Thoracic aorta (tissue), 2 donors: ENCODE measurements around the gene FTO. TPM values are rescaled to one million over a fixed set of nuclear protein-coding genes. Genes with fewer than 3 reads are reported as not detected.

Experiments
- ATAC-seq: fragments of 150-250 bp; one replicate; pipeline ENCODE4 v1.8.0; 2017; ENCODE audit warnings: low read depth; ENCODE audit not compliant: insufficient number of reproducible peaks, low FRiP score
- DNase-seq: peaks from one replicate; pipeline ENCODE4 v3.0.0-alpha.2; 2020; ENCODE audit warnings: low spot score
- H3K27ac ChIP-seq, 2 donors: fragments of 200-600 bp; sonication (generic); 1 replicate in 1 of 2; 2 replicates in 1 of 2; pipeline ENCODE4 v1.5.1; 2016; ENCODE audit warnings: mild to moderate bottlenecking in 2 of 2, moderate library complexity in 2 of 2
- H3K27me3 ChIP-seq: fragments of 200-600 bp; sonication (generic); replicated peaks from 2 replicates; pipeline ENCODE4 v1.6.0; 2016; ENCODE audit warnings: mild to moderate bottlenecking; ENCODE audit not compliant: insufficient read depth
- H3K36me3 ChIP-seq: fragments of 200-600 bp; sonication (generic); one replicate; pipeline ENCODE4 v1.5.1; 2016
- H3K4me1 ChIP-seq, 2 donors: fragments of 200-600 bp; sonication (generic); 1 replicate in 1 of 2; 2 replicates in 1 of 2; pipeline versions ENCODE4 v1.5.1 to v1.6.0; 2016; ENCODE audit warnings: low read depth in 2 of 2, mild to moderate bottlenecking in 1 of 2; ENCODE audit not compliant: control insufficient read depth in 1 of 2
- H3K4me3 ChIP-seq: fragments of 200-600 bp; sonication (generic); 2 replicates; pipeline ENCODE4 v1.5.1; 2016; ENCODE audit warnings: mild to moderate bottlenecking
- H3K9me3 ChIP-seq: fragments of 200-600 bp; sonication (generic); 2 replicates; pipeline ENCODE4 v1.5.1; 2016
- total RNA-seq, 2 donors: library from RNA; depleted of rRNA; stranded (reverse); fragments of >200 nt; gene quantifications; one replicate each; pipeline versions ENCODE4 v1.1.0 to v1.2.3, GENCODE V29; 2016
- TF ChIP-seq, protein P1 (sequence below): fragments of 200-600 bp; sonication (generic); IDR thresholded peaks from one replicate; pipeline ENCODE4 v1.5.1; 2019; ENCODE audit warnings: antibody characterized with exemption

Gene FTO
- total RNA-seq, 2 donors from 2014 or later: 99.6 to 103 TPM

DNA sequence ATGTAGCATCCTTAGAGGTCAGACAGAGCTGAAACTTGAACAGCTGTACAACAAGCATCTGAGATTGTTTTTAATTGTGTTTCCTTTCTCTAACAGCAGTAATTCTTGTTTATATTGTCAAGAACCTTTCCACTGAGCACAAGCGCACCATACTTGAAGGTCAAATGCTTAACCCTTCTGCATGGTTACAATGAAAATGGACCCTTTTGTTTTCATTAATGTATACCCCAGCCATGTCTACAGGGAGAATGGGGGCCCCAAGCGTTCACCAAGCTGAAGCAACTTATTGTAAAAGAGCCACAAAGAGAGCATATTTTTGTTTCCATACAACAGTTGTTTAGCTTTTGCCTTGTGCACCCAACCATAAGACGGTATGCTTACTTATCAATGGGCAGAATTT is 210.8 kb downstream of the FTO start:
- Histone ChIP-seq H3K9me3 (no peaks in the 10 kb centered on the region), H3K4me1 (peaks cover 0 to 15% of the 10 kb centered on the region in 2 donors), H3K27ac (no peak overlapping the region), H3K27me3 (no peaks in the 10 kb centered on the region), H3K36me3 (no peaks in the 10 kb centered on the region), H3K4me3 (no peak overlapping the region)
- TF ChIP-seq, protein P1, sequence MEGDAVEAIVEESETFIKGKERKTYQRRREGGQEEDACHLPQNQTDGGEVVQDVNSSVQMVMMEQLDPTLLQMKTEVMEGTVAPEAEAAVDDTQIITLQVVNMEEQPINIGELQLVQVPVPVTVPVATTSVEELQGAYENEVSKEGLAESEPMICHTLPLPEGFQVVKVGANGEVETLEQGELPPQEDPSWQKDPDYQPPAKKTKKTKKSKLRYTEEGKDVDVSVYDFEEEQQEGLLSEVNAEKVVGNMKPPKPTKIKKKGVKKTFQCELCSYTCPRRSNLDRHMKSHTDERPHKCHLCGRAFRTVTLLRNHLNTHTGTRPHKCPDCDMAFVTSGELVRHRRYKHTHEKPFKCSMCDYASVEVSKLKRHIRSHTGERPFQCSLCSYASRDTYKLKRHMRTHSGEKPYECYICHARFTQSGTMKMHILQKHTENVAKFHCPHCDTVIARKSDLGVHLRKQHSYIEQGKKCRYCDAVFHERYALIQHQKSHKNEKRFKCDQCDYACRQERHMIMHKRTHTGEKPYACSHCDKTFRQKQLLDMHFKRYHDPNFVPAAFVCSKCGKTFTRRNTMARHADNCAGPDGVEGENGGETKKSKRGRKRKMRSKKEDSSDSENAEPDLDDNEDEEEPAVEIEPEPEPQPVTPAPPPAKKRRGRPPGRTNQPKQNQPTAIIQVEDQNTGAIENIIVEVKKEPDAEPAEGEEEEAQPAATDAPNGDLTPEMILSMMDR: no peak
- DNase-seq (no peak), ATAC-seq (no peak)

DNA sequence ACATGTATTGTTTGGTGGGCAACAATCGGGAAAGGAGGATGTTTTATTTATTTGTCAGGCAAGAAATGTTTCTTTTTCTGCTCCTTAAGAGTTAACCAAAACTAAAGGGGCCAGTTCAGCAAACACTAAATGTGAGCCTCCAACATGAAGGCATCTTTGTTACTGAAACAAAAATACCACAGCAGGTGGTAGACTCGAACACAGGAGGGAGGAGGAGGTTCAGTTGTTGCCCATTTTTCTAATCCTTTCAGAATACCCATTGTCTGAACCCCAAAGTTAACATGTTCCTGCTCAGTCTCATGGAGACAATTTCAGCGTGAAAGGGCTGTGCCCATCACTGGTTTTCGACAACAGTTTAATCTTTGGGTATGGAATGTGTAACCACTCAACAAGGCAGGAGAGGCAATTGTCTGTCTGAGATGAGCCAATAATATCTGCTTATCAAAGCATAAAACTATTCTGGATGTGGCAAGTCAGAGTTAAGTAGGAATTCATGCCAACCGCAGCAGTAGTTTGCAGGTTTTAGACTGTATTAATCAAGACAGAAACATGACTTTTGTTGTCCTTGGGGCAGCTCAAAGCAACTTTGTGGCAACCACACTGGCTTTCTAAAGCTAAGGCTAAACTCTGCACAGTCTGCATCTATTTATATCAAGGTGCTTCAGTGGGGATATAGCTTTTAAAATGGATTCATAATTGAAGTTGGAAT is 211.7 kb downstream of the FTO start:
- Histone ChIP-seq H3K36me3 (no peaks in the 10 kb centered on the region), H3K4me1 (peaks cover 0 to 11% of the 10 kb centered on the region in 2 donors), H3K27me3 (no peaks in the 10 kb centered on the region), H3K9me3 (no peaks in the 10 kb centered on the region), H3K4me3 (no peak overlapping the region), H3K27ac (no peak overlapping the region)
- DNase-seq: no peak
- ATAC-seq: no peak
- TF ChIP-seq, protein P1: no peak

DNA sequence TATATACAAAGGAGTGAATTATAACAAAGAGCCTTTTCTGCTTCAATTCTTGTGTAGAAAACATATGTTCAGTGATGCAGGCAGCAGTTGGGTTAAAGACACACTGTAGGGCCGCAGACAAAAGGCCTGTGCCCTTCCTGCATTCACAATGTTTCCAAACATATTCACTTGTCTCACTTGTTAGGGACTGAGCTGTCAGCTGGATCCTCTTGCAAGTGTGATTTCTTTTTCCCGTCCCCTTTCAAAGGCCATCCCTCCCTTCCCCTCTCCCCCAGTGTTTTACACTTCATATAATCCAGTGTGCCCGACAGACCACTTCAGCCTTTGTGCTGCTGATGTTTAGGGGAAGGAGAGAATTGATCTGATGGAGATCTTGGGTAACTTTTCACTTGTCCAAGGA is 217.0 kb downstream of the FTO start:
- Histone ChIP-seq H3K4me1 (no peaks in the 10 kb centered on the region), H3K36me3 (no peaks in the 10 kb centered on the region), H3K9me3 (no peaks in the 10 kb centered on the region), H3K27me3 (no peaks in the 10 kb centered on the region), H3K27ac (no peak overlapping the region), H3K4me3 (no peak overlapping the region)
- ATAC-seq (no peak), DNase-seq (no peak)
- TF ChIP-seq, protein P1: no peak

DNA sequence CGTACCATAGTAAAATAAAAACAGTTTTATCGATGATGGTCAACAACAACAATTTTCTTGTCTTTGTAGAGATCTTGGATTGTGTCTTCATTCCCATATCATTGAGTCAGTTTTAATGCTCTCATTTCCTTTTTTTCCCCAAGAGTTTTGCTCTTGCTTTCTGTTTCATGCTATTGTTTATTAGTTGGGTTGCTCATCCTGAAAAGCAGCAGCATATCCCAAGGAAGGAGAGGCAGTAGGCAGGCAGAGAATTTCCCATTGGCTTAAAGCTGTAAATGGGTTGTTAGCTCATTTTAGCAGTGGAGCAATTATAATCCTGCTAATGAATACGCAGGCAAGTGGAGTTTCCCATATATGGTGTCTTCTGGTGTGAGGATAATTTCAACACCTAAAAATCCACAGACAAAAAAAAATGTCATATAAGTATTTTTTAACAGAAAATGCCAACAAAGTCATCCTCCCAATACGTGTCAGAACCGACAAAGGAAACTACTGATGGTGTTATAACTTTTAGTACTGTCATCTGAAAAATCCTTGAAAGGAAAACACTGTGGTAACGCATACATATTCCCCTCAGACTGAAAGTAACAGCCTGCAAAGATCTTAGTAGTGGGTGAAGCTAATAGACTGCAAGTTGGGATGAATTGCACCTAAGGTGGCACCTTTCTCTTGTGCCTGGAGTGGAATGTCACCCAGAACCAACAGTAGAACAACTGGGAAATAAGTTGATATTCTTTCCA is 218.3 kb downstream of the FTO start:
- DNase-seq (no peak), ATAC-seq (no peak)
- TF ChIP-seq, protein P1: no peak
- Histone ChIP-seq H3K9me3 (no peaks in the 10 kb centered on the region), H3K36me3 (no peaks in the 10 kb centered on the region), H3K27me3 (no peaks in the 10 kb centered on the region), H3K27ac (no peak overlapping the region), H3K4me1 (no peaks in the 10 kb centered on the region), H3K4me3 (no peak overlapping the region)

DNA sequence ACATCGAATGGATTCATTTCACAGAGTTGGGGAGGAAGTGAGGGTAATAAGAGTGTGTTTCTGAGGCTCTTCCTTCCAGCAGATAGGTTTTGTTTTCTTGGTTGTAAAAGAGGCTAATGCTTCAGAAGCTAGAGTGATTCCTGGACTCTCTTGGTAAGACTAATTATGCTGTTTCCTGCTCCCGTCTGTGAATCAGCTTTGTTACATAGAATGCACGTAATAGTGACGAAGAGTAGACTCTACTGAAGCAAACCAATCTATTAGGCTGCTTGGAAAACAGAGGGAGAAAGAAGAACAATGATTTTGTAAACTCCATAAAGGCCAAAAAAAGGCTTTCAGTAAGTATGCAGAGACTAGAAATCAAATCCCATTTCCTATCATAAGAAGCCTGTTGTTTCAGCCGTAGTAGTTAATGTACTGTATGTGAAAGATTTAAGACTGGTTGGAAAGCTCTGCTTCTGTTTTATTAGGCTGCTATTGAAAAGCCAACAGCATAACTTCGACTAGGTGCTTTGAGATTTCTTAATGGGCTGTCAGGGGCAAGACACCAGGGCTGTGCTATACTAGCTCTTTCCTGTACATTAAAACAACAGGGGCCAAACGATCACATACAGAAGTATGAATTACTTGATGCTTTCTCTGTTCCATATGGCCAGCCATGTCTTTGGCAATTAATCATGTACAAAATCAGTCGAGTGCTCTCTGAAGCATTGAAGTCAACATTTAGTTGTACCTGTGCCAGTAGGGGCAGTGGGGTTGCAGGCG is 219.0 kb downstream of the FTO start:
- H3K9me3 ChIP-seq: no peaks in the 10 kb centered on the region
- H3K4me3 ChIP-seq: no peak overlapping the region
- TF ChIP-seq, protein P1: no peak
- no peaks in the 10 kb centered on the region for H3K36me3 ChIP-seq
- ATAC-seq (no peak), DNase-seq (no peak)
- no peaks in the 10 kb centered on the region for H3K27me3 ChIP-seq
- no peaks in the 10 kb centered on the region for H3K4me1 ChIP-seq
- no peak overlapping the region for H3K27ac ChIP-seq
